Astrocyte (in vitro differentiated cells and primary cell): ENCODE results near the gene CD84. TPM values are rescaled to one million over a fixed set of nuclear protein-coding genes. Genes with fewer than 3 reads are reported as not detected.

Experiments used
- DNase-seq: peaks from one replicate; pipeline ENCODE4 v3.0.0-alpha.2; 2010; ENCODE audit warnings: low read depth
- FAIRE-seq: peaks from 2 replicates; lab custom pipeline; 2011; peaks lifted over from hg19 to GRCh38; lab: Jason Lieb, UNC
- H2AFZ ChIP-seq: 2 replicates; pipeline ENCODE4 v1.6.0; 2012; ENCODE audit warnings: low read depth, low read length, inconsistent platforms
- H3K27ac ChIP-seq: 2 replicates; pipeline ENCODE4 v1.5.1; 2011; ENCODE audit warnings: low read depth, low read length, inconsistent platforms
- H3K27me3 ChIP-seq: 2 replicates; pipeline ENCODE4 v1.6.0; 2011; ENCODE audit warnings: low read length, inconsistent platforms; ENCODE audit not compliant: insufficient read depth
- H3K36me3 ChIP-seq: 2 replicates; pipeline ENCODE4 v1.5.1; 2011; ENCODE audit warnings: low read length, inconsistent platforms; ENCODE audit not compliant: insufficient read depth
- H3K4me1 ChIP-seq: 2 replicates; pipeline ENCODE4 v1.5.1; 2011; ENCODE audit warnings: low read length, inconsistent platforms; ENCODE audit not compliant: insufficient read depth
- H3K4me2 ChIP-seq: 2 replicates; pipeline ENCODE4 v1.6.0; 2012; ENCODE audit warnings: low read length, inconsistent platforms
- H3K4me3 ChIP-seq: 2 replicates; pipeline ENCODE4 v1.5.1; 2011; ENCODE audit warnings: low read depth, mild to moderate bottlenecking, low read length, inconsistent platforms; ENCODE audit not compliant: insufficient read depth
- H3K79me2 ChIP-seq: 2 replicates; pipeline ENCODE4 v1.6.0; 2012; ENCODE audit warnings: mild to moderate bottlenecking, low read length, inconsistent platforms; ENCODE audit not compliant: insufficient read depth
- H3K9ac ChIP-seq: 2 replicates; pipeline ENCODE4 v1.6.0; 2012; ENCODE audit warnings: mild to moderate bottlenecking, low read length, inconsistent platforms
- H3K9me3 ChIP-seq: 2 replicates; pipeline ENCODE4 v1.5.1; 2012; ENCODE audit warnings: low read depth, mild to moderate bottlenecking, low read length, inconsistent platforms; ENCODE audit not compliant: insufficient read depth
- H4K20me1 ChIP-seq: 2 replicates; pipeline ENCODE4 v1.6.0; 2012; ENCODE audit warnings: low read length, inconsistent platforms; ENCODE audit not compliant: insufficient read depth
- H3K27ac Mint-ChIP-seq: one replicate; pipeline ENCODE4 v1.8.0; 2021; ENCODE audit warnings: mild to moderate bottlenecking, mixed read lengths; ENCODE audit not compliant: unreplicated experiment
- H3K27me3 Mint-ChIP-seq: one replicate; pipeline ENCODE4 v1.8.0; 2021; ENCODE audit warnings: low read depth, mixed read lengths; ENCODE audit not compliant: unreplicated experiment
- H3K36me3 Mint-ChIP-seq: one replicate; pipeline ENCODE4 v1.8.0; 2021; ENCODE audit warnings: low read depth, mixed read lengths; ENCODE audit not compliant: unreplicated experiment
- H3K4me1 Mint-ChIP-seq: one replicate; pipeline ENCODE4 v1.8.0; 2021; ENCODE audit warnings: low read depth, mixed read lengths; ENCODE audit not compliant: unreplicated experiment
- H3K4me3 Mint-ChIP-seq: one replicate; pipeline ENCODE4 v1.8.0; 2021; ENCODE audit warnings: mild to moderate bottlenecking, moderate library complexity, mixed read lengths; ENCODE audit not compliant: unreplicated experiment
- H3K9me3 Mint-ChIP-seq: one replicate; pipeline ENCODE4 v1.8.0; 2021; ENCODE audit warnings: mild to moderate bottlenecking, mixed read lengths; ENCODE audit not compliant: unreplicated experiment
- EZH2 ChIP-seq: IDR thresholded peaks from 2 replicates; pipeline ENCODE4 v1.6.1; 2012; ENCODE audit warnings: mild to moderate bottlenecking, low read length, inconsistent platforms; ENCODE audit not compliant: insufficient read depth
- total RNA-seq: library from RNA; stranded (reverse); gene quantifications from 2 replicates; pipeline ENCODE4 v1.2.1, GENCODE V29; 2021
- TF ChIP-seq, protein P1 (sequence below): IDR thresholded peaks from 2 replicates; pipeline ENCODE4 v1.5.1; 2011; ENCODE audit warnings: low read depth, mild to moderate bottlenecking, inconsistent platforms, low read length, moderate library complexity; ENCODE audit not compliant: insufficient read depth

Gene CD84
- total RNA-seq, 1 donor from 2014 or later: not detected

DNA sequence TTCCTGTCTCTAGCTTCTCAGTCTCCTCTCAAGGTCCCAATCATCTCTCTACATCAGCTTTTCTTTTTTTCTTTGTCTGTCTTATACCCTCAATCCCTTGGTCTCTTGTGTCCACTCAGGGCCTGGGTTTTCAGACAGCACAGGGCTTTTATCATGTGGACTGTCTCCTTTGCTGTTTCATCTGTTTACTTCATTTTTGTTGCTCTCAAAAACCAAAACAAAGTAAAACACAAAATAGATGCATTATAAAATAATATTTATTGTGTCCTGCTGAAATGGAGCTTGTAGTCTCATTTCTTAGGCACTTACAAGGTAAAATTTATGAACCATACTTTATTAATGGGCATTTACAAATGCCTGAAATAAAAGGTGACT is 38.5 kb downstream of the CD84 start:
- H3K9ac ChIP-seq: no peak overlapping the region
- H3K9me3 ChIP-seq: no peaks in the 10 kb centered on the region
- Mint-ChIP-seq H3K4me1 (peaks cover 27% of the 10 kb centered on the region), H3K27ac (no peak overlapping the region), H3K36me3 (no peaks in the 10 kb centered on the region), H3K4me3 (no peak overlapping the region), H3K9me3 (peaks cover 2% of the 10 kb centered on the region), H3K27me3 (no peaks in the 10 kb centered on the region)
- H3K36me3 ChIP-seq: no peaks in the 10 kb centered on the region
- no peak for DNase-seq
- no peak overlapping the region for H3K4me3 ChIP-seq
- no peak overlapping the region for H3K4me2 ChIP-seq
- H3K27me3 ChIP-seq: no peaks in the 10 kb centered on the region
- no peaks in the 10 kb centered on the region for H3K4me1 ChIP-seq
- no peaks in the 10 kb centered on the region for H4K20me1 ChIP-seq
- H3K79me2 ChIP-seq: no peaks in the 10 kb centered on the region
- H2AFZ ChIP-seq: no peak overlapping the region
- FAIRE-seq: no peak
- no peak for TF ChIP-seq EZH2
- TF ChIP-seq, protein P1, sequence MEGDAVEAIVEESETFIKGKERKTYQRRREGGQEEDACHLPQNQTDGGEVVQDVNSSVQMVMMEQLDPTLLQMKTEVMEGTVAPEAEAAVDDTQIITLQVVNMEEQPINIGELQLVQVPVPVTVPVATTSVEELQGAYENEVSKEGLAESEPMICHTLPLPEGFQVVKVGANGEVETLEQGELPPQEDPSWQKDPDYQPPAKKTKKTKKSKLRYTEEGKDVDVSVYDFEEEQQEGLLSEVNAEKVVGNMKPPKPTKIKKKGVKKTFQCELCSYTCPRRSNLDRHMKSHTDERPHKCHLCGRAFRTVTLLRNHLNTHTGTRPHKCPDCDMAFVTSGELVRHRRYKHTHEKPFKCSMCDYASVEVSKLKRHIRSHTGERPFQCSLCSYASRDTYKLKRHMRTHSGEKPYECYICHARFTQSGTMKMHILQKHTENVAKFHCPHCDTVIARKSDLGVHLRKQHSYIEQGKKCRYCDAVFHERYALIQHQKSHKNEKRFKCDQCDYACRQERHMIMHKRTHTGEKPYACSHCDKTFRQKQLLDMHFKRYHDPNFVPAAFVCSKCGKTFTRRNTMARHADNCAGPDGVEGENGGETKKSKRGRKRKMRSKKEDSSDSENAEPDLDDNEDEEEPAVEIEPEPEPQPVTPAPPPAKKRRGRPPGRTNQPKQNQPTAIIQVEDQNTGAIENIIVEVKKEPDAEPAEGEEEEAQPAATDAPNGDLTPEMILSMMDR: no peak
- H3K27ac ChIP-seq: no peak overlapping the region

DNA sequence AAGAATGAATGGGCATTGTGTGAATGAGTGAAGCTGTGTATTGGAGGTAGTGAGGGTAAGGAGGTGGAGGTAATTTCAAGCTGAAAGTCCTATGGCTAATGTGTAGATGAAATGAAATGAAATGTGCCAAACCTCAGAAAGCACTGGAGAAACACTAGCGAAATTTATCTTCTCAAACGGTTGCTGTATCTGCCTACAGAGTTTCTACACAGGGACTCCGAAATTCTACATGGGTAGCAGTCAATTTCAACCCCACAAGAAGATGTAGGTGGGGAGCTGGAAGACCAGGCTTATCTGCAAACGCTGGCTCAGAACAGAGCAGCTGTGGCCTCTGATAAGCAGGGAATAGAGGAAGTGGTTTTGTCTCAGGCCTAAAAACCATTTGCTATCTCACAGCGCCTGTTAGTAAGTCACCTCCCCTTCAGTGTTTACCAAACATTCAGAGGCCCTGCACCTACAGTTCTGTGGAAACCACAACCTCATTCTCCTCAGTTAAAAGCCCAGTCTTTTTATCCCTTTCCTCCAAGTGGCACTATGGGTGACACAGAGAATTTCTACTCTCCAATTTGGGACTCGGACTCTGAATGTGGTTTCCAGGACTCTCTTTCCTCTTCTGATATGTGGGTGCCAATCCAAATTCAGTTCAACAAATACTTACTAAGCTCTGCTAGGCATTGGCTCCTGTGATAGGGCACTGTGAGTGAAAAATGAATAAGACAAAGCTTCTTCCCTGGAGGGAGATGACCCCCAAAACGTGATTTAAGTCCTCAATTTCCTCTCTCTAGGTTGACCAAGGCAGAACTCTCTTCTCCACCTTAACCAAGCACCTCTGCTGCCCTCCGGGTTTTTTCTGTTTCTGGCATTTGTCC is 39.1 kb downstream of the CD84 start:
- Mint-ChIP-seq H3K27me3 (no peaks in the 10 kb centered on the region), H3K27ac (no peak overlapping the region), H3K9me3 (peaks cover 3% of the 10 kb centered on the region), H3K36me3 (no peaks in the 10 kb centered on the region), H3K4me1 (peaks cover 27% of the 10 kb centered on the region), H3K4me3 (no peak overlapping the region)
- no peak overlapping the region for H3K4me2 ChIP-seq
- H3K9me3 ChIP-seq: no peaks in the 10 kb centered on the region
- H3K9ac ChIP-seq: no peak overlapping the region
- no peaks in the 10 kb centered on the region for H3K79me2 ChIP-seq
- no peaks in the 10 kb centered on the region for H3K27me3 ChIP-seq
- H3K27ac ChIP-seq: no peak overlapping the region
- TF ChIP-seq, protein P1: no peak
- TF ChIP-seq EZH2: no peak
- FAIRE-seq (no peak), DNase-seq (no peak)
- no peak overlapping the region for H2AFZ ChIP-seq
- H3K4me1 ChIP-seq: no peaks in the 10 kb centered on the region
- no peak overlapping the region for H3K4me3 ChIP-seq
- no peaks in the 10 kb centered on the region for H4K20me1 ChIP-seq
- no peaks in the 10 kb centered on the region for H3K36me3 ChIP-seq

DNA sequence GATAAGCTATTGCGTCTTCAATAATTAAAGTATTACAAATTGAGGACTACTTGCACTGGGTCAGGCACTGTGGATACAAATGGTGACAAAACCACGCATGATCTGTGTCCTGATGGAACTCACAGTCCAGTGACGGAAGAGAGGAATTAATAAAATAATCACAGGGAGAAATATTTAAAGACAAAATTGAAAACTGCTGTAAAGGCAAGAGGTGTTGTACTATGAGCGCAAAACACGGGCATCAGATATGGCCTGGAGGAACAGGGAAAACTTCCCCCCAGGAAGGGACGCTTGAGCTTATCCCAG is 39.7 kb downstream of the CD84 start:
- Histone ChIP-seq H2AFZ (no peak overlapping the region), H3K27me3 (no peaks in the 10 kb centered on the region), H3K9ac (no peak overlapping the region), H3K79me2 (no peaks in the 10 kb centered on the region), H3K27ac (no peak overlapping the region), H4K20me1 (no peaks in the 10 kb centered on the region), H3K4me2 (no peak overlapping the region), H3K36me3 (no peaks in the 10 kb centered on the region), H3K4me1 (no peaks in the 10 kb centered on the region), H3K9me3 (no peaks in the 10 kb centered on the region), H3K4me3 (no peak overlapping the region)
- no peaks in the 10 kb centered on the region for H3K36me3 Mint-ChIP-seq
- H3K27ac Mint-ChIP-seq: no peak overlapping the region
- no peaks in the 10 kb centered on the region for H3K27me3 Mint-ChIP-seq
- FAIRE-seq (no peak), DNase-seq (no peak)
- no peak overlapping the region for H3K4me3 Mint-ChIP-seq
- TF ChIP-seq EZH2: no peak
- TF ChIP-seq, protein P1: no peak
- H3K4me1 Mint-ChIP-seq: peaks cover 27% of the 10 kb centered on the region
- H3K9me3 Mint-ChIP-seq: peaks cover 6% of the 10 kb centered on the region
